CD4-positive, alpha-beta T cell (primary cell): ENCODE measurements around the gene MEI1. TPM values are rescaled to one million over a fixed set of nuclear protein-coding genes. Genes with fewer than 3 reads are reported as not detected.

Experiments used
- ATAC-seq: fragments of 200-7000 bp; cut with Tn5 transposase; one replicate; pipeline ENCODE4 v1.10.0; 2022; ENCODE audit warnings: mild to moderate bottlenecking; ENCODE audit not compliant: poor library complexity
- CTCF ChIA-PET: fragments of 350-600 bp; sonication (Branson Sonifier 250); formaldehyde crosslinking; loops from one replicate; lab custom pipeline; 2021; ENCODE audit warnings: antibody characterized with exemption, inconsistent platforms; lab: Charles Lee
- POLR2A ChIA-PET: fragments of 350-600 bp; sonication (Branson Sonifier 250); formaldehyde crosslinking; loops from one replicate; lab custom pipeline; 2021; ENCODE audit warnings: antibody characterized with exemption, inconsistent platforms; lab: Charles Lee
- DNase-seq, 14 experiments: peaks; one replicate each; pipeline ENCODE4 v3.0.0-alpha.2; 2013 to 2020; ENCODE audit warnings: mixed read lengths in 2 of 14
- H3K27ac ChIP-seq, 2 donors: one replicate each; pipeline versions ENCODE4 v1.5.1 to v1.7.0; 2013; ENCODE audit warnings: low read length in 2 of 2, low read depth in 1 of 2, mild to moderate bottlenecking in 1 of 2
- H3K27me3 ChIP-seq, 2 experiments: 1 replicate in 1 of 2; 2 replicates in 1 of 2; pipeline versions ENCODE4 v1.6.1 to v1.7.0; 2013; ENCODE audit warnings: low read length in 2 of 2, control low read depth in 1 of 2, mild to moderate bottlenecking in 1 of 2, moderate library complexity in 1 of 2; ENCODE audit not compliant: insufficient read depth in 2 of 2, control insufficient read depth in 1 of 2
- H3K36me3 ChIP-seq: one replicate; pipeline ENCODE4 v1.6.1; 2013; ENCODE audit warnings: low read length, control low read depth; ENCODE audit not compliant: insufficient read depth
- H3K4me1 ChIP-seq: one replicate; pipeline ENCODE4 v1.6.1; 2013; ENCODE audit warnings: low read length, control low read depth; ENCODE audit not compliant: insufficient read depth
- H3K4me3 ChIP-seq: one replicate; pipeline ENCODE4 v1.5.1; 2013; ENCODE audit warnings: mild to moderate bottlenecking, low read length, moderate library complexity
- H3K9me3 ChIP-seq, 2 experiments: 1 replicate in 1 of 2; 2 replicates in 1 of 2; pipeline versions ENCODE4 v1.6.1 to v1.7.0; 2013; ENCODE audit warnings: low read length in 2 of 2, mild to moderate bottlenecking in 2 of 2, control low read depth in 1 of 2, moderate library complexity in 1 of 2; ENCODE audit not compliant: control insufficient read depth in 1 of 2, insufficient read depth in 1 of 2
- H3K27ac Mint-ChIP-seq: one replicate; pipeline ENCODE4 v1.8.0; 2020; ENCODE audit warnings: mixed read lengths
- H3K27me3 Mint-ChIP-seq: one replicate; pipeline ENCODE4 v1.8.0; 2021; ENCODE audit warnings: mixed read lengths
- H3K36me3 Mint-ChIP-seq: one replicate; pipeline ENCODE4 v1.8.0; 2021; ENCODE audit warnings: low read depth, mixed read lengths
- H3K4me1 Mint-ChIP-seq: one replicate; pipeline ENCODE4 v1.8.0; 2021; ENCODE audit warnings: low read depth, mixed read lengths
- H3K4me3 Mint-ChIP-seq: one replicate; pipeline ENCODE4 v1.8.0; 2020; ENCODE audit warnings: mild to moderate bottlenecking, mixed read lengths
- H3K9me3 Mint-ChIP-seq: one replicate; pipeline ENCODE4 v1.8.0; 2020; ENCODE audit warnings: mixed read lengths
- CTCF ChIP-seq: fragments of 200-600 bp; IDR thresholded peaks from one replicate; pipeline ENCODE4 v1.8.0; 2022; ENCODE audit warnings: antibody characterized with exemption, mild to moderate bottlenecking
- intact Hi-C, 2 experiments: fragments of 100-400 bp; cut with DNase I in 1 of 2; cut with micrococcal nuclease in 1 of 2; formaldehyde crosslinking; loops; one replicate each; pipeline versions ENCODE4 v1.15.1 to v1.9.0; 2023 to 2025; cut with DNase I, micrococcal nuclease
- total RNA-seq, 174 experiments: library from RNA in 2 of 174; stranded (reverse) in 2 of 174; gene quantifications; one replicate each; pipeline ENCODE4 v1.2.3 and lab custom pipeline; 2021 to 2026

The MEI1 gene
- total RNA-seq, 2 experiments from 2014 or later = 64.4 to 81.0 TPM

- Histone ChIP-seq H3K27ac (no peak overlapping the region), H3K4me1 (no peaks in the 10 kb centered on the region), H3K4me3 (no peak overlapping the region), H3K27me3 (no peaks in the 10 kb centered on the region), H3K36me3 (peaks cover 62% of the 10 kb centered on the region), H3K9me3 (no peaks in the 10 kb centered on the region)
- intact Hi-C loops = no loop called here
- H3K36me3 Mint-ChIP-seq = peaks cover 62% of the 10 kb centered on the region
- no peak overlapping the region for H3K27ac Mint-ChIP-seq
- H3K9me3 Mint-ChIP-seq = no peaks in the 10 kb centered on the region
- DNase-seq (no peak), ATAC-seq (no peak)
- CTCF ChIA-PET = no interaction called here
- no peaks in the 10 kb centered on the region for H3K27me3 Mint-ChIP-seq
- H3K4me3 Mint-ChIP-seq = no peak overlapping the region
- TF ChIP-seq CTCF = no peak
- POLR2A ChIA-PET = interaction anchor here (1.2 kb wide), 1 partner anchor 127 kb away, joined by 3 read pairs; no protein-coding TSS in a partner anchor
- peaks cover 2% of the 10 kb centered on the region for H3K4me1 Mint-ChIP-seq
Measured at GRCh38 chr22:41813726-41814410, 114.6 kb downstream of the MEI1 start.

- Mint-ChIP-seq H3K36me3 (peaks cover 60% of the 10 kb centered on the region), H3K4me1 (no peaks in the 10 kb centered on the region), H3K9me3 (no peaks in the 10 kb centered on the region), H3K4me3 (no peak overlapping the region), H3K27me3 (no peaks in the 10 kb centered on the region), H3K27ac (no peak overlapping the region)
- peaks cover 64% of the 10 kb centered on the region for H3K36me3 ChIP-seq
- ChIA-PET POLR2A (interaction anchor here (1.7 kb wide), 1 partner anchor 17 kb away, joined by 7 read pairs; the partner anchor contains the start of gene SREBF2), CTCF (interaction anchor here (0.8 kb wide), 1 partner anchor 100 kb away, joined by 3 read pairs; no protein-coding TSS in a partner anchor)
- DNase-seq (no peak), ATAC-seq (no peak)
- no peaks in the 10 kb centered on the region for H3K27me3 ChIP-seq
- no peak overlapping the region for H3K4me3 ChIP-seq
- no peaks in the 10 kb centered on the region for H3K9me3 ChIP-seq
- H3K4me1 ChIP-seq = no peaks in the 10 kb centered on the region
- H3K27ac ChIP-seq = no peak overlapping the region
- TF ChIP-seq CTCF = no peak
- intact Hi-C loops = no loop called here
Measured at GRCh38 chr22:41815716-41816115, 116.4 kb downstream of the MEI1 start.

GRCh38 chr22:41816241-41816640 is 116.9 kb downstream of the MEI1 start:
- TF ChIP-seq CTCF = no peak
- no peaks in the 10 kb centered on the region for H3K27me3 ChIP-seq

More at GRCh38 chr22:41816241-41816640, 116.9 kb downstream of the MEI1 start:
- intact Hi-C loops = no loop called here
- DNase-seq (no peak), ATAC-seq (no peak)
- no peak overlapping the region for H3K27ac ChIP-seq
- peaks cover 59% of the 10 kb centered on the region for H3K36me3 Mint-ChIP-seq
- no peaks in the 10 kb centered on the region for H3K9me3 Mint-ChIP-seq
- H3K27me3 Mint-ChIP-seq = no peaks in the 10 kb centered on the region
- no peak overlapping the region for H3K27ac Mint-ChIP-seq
- POLR2A ChIA-PET = interaction anchor here (1.7 kb wide), 1 partner anchor 16 kb away, joined by 7 read pairs; the partner anchor contains the start of gene SREBF2
- H3K4me3 ChIP-seq = no peak overlapping the region
- H3K36me3 ChIP-seq = peaks cover 59% of the 10 kb centered on the region
- H3K4me3 Mint-ChIP-seq = no peak overlapping the region
- no peaks in the 10 kb centered on the region for H3K4me1 Mint-ChIP-seq
- CTCF ChIA-PET = interaction anchor here (0.8 kb wide), 1 partner anchor 101 kb away, joined by 3 read pairs; no protein-coding TSS in a partner anchor
- H3K9me3 ChIP-seq = no peaks in the 10 kb centered on the region
- no peaks in the 10 kb centered on the region for H3K4me1 ChIP-seq
